HL-60 (cell line): ENCODE results near the gene ECHDC1.

ENCODE experiments used
- CTCF ChIP-seq: IDR thresholded peaks from one replicate; pipeline ENCODE4 v1.5.1; 2011; ENCODE audit warnings: low read length, control low read depth, inconsistent platforms; ENCODE audit not compliant: insufficient read depth
- TF ChIP-seq, protein P1 (sequence below): IDR thresholded peaks from 2 replicates; pipeline ENCODE4 v1.6.1; 2012; ENCODE audit warnings: low read depth; ENCODE audit not compliant: insufficient replicate concordance

GRCh38 chr6:127273499-127273898 is 69.9 kb downstream of the ECHDC1 start:
- no peak for TF ChIP-seq CTCF
- TF ChIP-seq, protein P1, sequence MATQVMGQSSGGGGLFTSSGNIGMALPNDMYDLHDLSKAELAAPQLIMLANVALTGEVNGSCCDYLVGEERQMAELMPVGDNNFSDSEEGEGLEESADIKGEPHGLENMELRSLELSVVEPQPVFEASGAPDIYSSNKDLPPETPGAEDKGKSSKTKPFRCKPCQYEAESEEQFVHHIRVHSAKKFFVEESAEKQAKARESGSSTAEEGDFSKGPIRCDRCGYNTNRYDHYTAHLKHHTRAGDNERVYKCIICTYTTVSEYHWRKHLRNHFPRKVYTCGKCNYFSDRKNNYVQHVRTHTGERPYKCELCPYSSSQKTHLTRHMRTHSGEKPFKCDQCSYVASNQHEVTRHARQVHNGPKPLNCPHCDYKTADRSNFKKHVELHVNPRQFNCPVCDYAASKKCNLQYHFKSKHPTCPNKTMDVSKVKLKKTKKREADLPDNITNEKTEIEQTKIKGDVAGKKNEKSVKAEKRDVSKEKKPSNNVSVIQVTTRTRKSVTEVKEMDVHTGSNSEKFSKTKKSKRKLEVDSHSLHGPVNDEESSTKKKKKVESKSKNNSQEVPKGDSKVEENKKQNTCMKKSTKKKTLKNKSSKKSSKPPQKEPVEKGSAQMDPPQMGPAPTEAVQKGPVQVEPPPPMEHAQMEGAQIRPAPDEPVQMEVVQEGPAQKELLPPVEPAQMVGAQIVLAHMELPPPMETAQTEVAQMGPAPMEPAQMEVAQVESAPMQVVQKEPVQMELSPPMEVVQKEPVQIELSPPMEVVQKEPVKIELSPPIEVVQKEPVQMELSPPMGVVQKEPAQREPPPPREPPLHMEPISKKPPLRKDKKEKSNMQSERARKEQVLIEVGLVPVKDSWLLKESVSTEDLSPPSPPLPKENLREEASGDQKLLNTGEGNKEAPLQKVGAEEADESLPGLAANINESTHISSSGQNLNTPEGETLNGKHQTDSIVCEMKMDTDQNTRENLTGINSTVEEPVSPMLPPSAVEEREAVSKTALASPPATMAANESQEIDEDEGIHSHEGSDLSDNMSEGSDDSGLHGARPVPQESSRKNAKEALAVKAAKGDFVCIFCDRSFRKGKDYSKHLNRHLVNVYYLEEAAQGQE = no peak
